ENCODE results near the gene SLC2A9.

- TF ChIP-seq, protein P1, sequence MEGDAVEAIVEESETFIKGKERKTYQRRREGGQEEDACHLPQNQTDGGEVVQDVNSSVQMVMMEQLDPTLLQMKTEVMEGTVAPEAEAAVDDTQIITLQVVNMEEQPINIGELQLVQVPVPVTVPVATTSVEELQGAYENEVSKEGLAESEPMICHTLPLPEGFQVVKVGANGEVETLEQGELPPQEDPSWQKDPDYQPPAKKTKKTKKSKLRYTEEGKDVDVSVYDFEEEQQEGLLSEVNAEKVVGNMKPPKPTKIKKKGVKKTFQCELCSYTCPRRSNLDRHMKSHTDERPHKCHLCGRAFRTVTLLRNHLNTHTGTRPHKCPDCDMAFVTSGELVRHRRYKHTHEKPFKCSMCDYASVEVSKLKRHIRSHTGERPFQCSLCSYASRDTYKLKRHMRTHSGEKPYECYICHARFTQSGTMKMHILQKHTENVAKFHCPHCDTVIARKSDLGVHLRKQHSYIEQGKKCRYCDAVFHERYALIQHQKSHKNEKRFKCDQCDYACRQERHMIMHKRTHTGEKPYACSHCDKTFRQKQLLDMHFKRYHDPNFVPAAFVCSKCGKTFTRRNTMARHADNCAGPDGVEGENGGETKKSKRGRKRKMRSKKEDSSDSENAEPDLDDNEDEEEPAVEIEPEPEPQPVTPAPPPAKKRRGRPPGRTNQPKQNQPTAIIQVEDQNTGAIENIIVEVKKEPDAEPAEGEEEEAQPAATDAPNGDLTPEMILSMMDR (IDR thresholded peaks at IDR 0.05 in 4 of 5, conservative IDR thresholded peaks at IDR 0.05 in 1 of 5) = no peak
- TF ChIP-seq POLR2A (IDR thresholded peaks at IDR 0.05) = no peak
These were observed 33.3 kb upstream of the SLC2A9 start for GRCh38 chr4:10054571-10055041.

Measured in gastrocnemius medialis (tissue), 4 donors.